ENCODE results near the gene RNF223. TPM values are rescaled to one million over a fixed set of nuclear protein-coding genes. Genes with fewer than 3 reads are reported as not detected.

Gene RNF223
- total RNA-seq, 1 experiment from 2014 or later, result 5.0 TPM

DNA sequence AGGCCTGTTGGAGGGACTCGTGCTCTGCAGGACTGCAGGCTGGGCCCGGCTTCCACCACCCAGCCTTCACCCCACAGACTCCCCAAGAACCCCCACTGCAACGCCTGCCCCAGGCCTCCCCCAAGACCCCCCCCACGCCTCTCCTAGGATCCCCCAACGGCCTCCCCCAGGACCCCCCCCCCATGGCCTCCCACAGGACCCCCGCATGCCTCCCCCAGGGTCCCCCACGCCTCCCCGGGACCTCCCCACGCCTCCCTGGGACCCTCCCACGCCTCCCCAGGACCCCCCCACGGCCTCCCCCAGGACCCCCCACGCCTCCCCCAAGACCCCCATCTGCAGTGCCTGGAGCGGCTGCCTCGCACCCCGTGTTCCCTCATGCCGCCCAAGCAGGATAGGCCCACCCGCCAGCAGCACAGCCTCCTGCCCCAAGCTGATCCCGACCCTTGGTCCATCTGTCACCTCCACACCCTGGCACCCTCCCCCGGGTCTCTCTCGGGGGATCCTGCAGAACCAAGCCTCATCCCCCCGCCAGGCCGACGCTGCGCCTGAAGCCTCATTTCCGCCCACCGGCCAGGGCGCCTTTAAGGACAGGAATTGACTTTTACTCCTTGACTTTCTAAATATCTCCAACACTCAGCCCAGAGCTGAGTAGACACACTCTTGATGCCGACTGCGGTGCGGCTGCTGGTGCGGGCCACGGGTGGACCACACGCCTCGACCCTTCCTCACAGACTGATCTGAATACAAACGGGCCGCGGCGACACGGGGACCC, 14.1 kb upstream of the RNF223 start:
- Mint-ChIP-seq H3K9me3 (ENCODE audit: low read depth, unreplicated experiment) (no peaks in the 10 kb centered on the region), H3K4me1 (ENCODE audit: low read depth, unreplicated experiment) (no peaks in the 10 kb centered on the region), H3K4me3 (ENCODE audit: low read depth, unreplicated experiment) (no peak overlapping the region), H3K36me3 (ENCODE audit: insufficient read depth, unreplicated experiment) (peaks cover 28% of the 10 kb centered on the region), H3K27ac (ENCODE audit: unreplicated experiment) (no peak overlapping the region), H3K27me3 (ENCODE audit: unreplicated experiment) (no peaks in the 10 kb centered on the region)
- CTCF ChIA-PET, result no interaction called here
- BruUV-seq (replicated peaks), result no TSS peak
- intact Hi-C loops (cut with micrococcal nuclease; ENCODE audit: unreplicated experiment), result no loop called here
- DNase-seq, result no peak
- TF ChIP-seq, protein P1, sequence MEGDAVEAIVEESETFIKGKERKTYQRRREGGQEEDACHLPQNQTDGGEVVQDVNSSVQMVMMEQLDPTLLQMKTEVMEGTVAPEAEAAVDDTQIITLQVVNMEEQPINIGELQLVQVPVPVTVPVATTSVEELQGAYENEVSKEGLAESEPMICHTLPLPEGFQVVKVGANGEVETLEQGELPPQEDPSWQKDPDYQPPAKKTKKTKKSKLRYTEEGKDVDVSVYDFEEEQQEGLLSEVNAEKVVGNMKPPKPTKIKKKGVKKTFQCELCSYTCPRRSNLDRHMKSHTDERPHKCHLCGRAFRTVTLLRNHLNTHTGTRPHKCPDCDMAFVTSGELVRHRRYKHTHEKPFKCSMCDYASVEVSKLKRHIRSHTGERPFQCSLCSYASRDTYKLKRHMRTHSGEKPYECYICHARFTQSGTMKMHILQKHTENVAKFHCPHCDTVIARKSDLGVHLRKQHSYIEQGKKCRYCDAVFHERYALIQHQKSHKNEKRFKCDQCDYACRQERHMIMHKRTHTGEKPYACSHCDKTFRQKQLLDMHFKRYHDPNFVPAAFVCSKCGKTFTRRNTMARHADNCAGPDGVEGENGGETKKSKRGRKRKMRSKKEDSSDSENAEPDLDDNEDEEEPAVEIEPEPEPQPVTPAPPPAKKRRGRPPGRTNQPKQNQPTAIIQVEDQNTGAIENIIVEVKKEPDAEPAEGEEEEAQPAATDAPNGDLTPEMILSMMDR (IDR thresholded peaks at IDR 0.05; ENCODE audit: unreplicated experiment), result no peak

DNA sequence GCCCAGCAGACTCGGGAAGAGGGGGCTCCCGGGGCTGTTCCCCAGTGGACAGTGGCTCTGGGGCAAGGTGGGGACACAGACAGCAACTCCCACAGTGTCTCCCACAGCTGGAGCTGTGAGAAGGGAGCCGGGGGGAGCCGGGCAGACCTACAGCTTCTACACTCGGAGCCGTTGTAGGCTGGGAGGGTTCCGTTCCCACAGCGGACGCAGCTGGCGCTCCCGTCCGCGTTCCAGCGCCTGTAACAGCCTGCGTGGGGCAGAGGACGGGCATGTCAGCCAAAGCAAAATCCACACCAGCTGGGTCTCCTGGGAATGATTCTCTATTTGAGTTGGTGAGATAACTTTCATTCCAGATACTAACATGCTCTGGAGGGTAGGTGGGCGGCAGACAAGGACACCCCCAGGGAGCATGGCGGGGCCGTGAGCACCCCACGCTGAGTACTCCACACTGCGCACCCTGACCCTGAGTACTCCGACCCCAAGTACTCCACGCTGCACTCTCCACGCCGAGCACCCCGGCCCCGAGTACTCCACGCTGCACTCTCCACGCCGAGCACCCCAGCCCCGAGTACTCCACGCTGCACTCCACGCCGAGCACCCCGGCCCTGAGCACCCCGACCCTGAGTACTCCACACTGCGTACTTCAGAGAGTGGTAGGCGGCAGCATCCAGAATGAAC, 13.4 kb upstream of the RNF223 start:
- no peak overlapping the region for H3K4me3 Mint-ChIP-seq (ENCODE audit: low read depth, unreplicated experiment)
- H3K27ac Mint-ChIP-seq (ENCODE audit: unreplicated experiment), result no peak overlapping the region
- no peak for DNase-seq
- H3K9me3 Mint-ChIP-seq (ENCODE audit: low read depth, unreplicated experiment), result no peaks in the 10 kb centered on the region
- H3K36me3 Mint-ChIP-seq (ENCODE audit: insufficient read depth, unreplicated experiment), result peaks cover 32% of the 10 kb centered on the region
- CTCF ChIA-PET, result no interaction called here
- no TSS peak for BruUV-seq (replicated peaks)
- H3K4me1 Mint-ChIP-seq (ENCODE audit: low read depth, unreplicated experiment), result no peaks in the 10 kb centered on the region
- intact Hi-C loops (cut with micrococcal nuclease; ENCODE audit: unreplicated experiment), result no loop called here
- TF ChIP-seq, protein P1 (IDR thresholded peaks at IDR 0.05; ENCODE audit: unreplicated experiment), result no peak
- no peaks in the 10 kb centered on the region for H3K27me3 Mint-ChIP-seq (ENCODE audit: unreplicated experiment)

DNA sequence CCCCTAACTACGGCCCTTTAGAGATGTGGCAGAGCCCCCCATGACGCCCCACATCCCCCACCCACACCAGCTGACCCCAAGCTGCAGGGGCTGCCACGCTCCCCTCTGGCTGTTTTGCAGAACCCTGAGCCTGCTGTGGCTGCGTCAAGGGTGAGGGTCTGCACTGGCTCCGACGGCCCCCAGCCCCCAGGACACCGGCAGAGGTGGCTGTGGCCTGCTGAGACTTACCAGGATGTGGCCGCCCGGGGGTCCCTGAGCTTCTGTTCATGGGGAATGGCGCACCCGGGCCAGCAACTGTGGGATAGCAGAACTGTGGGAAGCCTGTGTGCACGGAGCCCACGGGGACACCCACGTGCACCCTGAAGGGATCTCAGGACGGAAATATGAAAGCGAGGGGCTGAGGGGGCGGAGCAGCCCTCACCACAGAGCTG, 12.8 kb upstream of the RNF223 start:
- Mint-ChIP-seq H3K4me3 (ENCODE audit: low read depth, unreplicated experiment) (no peak overlapping the region), H3K27me3 (ENCODE audit: unreplicated experiment) (no peaks in the 10 kb centered on the region), H3K36me3 (ENCODE audit: insufficient read depth, unreplicated experiment) (peaks cover 36% of the 10 kb centered on the region), H3K9me3 (ENCODE audit: low read depth, unreplicated experiment) (no peaks in the 10 kb centered on the region), H3K27ac (ENCODE audit: unreplicated experiment) (no peak overlapping the region), H3K4me1 (ENCODE audit: low read depth, unreplicated experiment) (no peaks in the 10 kb centered on the region)
- no peak for DNase-seq
- BruUV-seq (replicated peaks), result no TSS peak
- TF ChIP-seq, protein P1 (IDR thresholded peaks at IDR 0.05; ENCODE audit: unreplicated experiment), result no peak
- intact Hi-C loops (cut with micrococcal nuclease; ENCODE audit: unreplicated experiment), result no loop called here
- CTCF ChIA-PET, result no interaction called here

DNA sequence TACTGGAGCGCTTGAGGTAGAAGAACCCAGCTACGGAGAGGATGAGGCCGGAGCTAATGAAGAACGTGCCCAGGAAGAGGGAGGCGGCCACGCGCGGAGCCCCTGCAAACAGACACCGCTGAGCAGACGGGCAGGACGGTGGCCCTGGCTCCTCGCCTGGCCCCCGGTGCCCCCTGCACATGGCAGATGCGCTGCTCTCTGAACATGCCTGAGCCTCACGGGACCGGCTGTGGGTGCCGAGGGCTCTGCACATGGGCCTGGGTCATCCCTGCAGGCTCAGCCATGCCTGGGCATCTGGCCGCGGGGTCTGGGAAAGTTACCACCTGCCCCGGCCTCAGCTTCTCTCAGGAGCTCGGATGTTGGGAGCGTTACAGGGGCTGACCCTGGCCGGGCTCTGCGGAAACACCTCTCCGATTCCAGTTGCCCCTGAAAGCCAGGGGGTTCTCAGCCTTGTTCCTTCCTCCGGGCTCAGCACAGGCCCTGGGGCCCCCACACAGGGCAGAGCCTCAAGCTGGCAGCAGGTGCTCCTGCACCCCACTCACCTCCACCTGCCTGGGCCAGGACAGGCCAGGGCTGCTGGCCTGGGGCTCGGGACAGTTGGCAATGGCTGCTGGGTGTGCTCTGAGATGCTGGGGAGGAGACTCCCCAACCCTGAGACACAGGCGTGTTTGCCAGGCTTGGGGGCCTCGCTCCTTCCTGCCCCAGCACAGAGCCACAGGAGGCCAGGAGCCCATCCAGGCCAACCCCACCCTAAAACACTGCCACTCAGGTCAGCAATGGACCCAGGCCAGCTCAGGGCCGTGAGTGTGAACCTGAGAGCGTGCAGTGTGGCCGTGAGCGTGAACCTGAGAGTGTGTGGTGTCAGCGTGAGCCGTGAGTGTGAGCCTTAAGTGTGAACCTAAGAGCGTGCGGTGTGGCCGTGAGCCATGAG, 12.1 kb upstream of the RNF223 start:
- CTCF ChIA-PET, result no interaction called here

More for the DNA sequence above, 12.1 kb upstream of the RNF223 start:
- Mint-ChIP-seq H3K36me3 (ENCODE audit: insufficient read depth, unreplicated experiment) (peaks cover 42% of the 10 kb centered on the region), H3K27me3 (ENCODE audit: unreplicated experiment) (no peaks in the 10 kb centered on the region), H3K4me1 (ENCODE audit: low read depth, unreplicated experiment) (no peaks in the 10 kb centered on the region), H3K9me3 (ENCODE audit: low read depth, unreplicated experiment) (no peaks in the 10 kb centered on the region), H3K27ac (ENCODE audit: unreplicated experiment) (no peak overlapping the region), H3K4me3 (ENCODE audit: low read depth, unreplicated experiment) (no peak overlapping the region)
- DNase-seq, result no peak
- intact Hi-C loops (cut with micrococcal nuclease; ENCODE audit: unreplicated experiment), result no loop called here
- BruUV-seq (replicated peaks), result no TSS peak
- TF ChIP-seq, protein P1 (IDR thresholded peaks at IDR 0.05; ENCODE audit: unreplicated experiment), result no peak

All from Calu3 (cell line).